Measurements from ENCODE around the gene C1orf21.

Gene C1orf21

DNA sequence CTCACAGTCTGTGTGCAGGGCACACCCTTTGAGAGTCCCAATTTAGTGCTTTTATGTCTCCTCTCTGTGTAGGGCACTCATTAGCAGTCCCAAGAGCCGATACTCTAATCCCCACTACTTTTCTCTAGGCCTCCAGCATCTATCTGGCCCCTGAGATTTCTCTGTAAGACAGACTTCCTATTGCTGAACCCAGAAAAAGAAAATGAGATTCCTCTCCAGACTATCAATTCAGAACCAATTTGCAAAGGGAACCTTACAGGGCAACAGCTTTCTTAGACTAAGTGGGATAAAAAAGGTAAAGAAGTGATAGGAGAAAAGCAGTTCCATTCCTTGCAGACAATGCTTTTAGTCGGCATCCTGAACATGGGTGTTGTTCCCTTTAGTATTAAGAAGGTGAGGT lies 195.6 kb downstream of the C1orf21 start:
- TF ChIP-seq, protein P1, sequence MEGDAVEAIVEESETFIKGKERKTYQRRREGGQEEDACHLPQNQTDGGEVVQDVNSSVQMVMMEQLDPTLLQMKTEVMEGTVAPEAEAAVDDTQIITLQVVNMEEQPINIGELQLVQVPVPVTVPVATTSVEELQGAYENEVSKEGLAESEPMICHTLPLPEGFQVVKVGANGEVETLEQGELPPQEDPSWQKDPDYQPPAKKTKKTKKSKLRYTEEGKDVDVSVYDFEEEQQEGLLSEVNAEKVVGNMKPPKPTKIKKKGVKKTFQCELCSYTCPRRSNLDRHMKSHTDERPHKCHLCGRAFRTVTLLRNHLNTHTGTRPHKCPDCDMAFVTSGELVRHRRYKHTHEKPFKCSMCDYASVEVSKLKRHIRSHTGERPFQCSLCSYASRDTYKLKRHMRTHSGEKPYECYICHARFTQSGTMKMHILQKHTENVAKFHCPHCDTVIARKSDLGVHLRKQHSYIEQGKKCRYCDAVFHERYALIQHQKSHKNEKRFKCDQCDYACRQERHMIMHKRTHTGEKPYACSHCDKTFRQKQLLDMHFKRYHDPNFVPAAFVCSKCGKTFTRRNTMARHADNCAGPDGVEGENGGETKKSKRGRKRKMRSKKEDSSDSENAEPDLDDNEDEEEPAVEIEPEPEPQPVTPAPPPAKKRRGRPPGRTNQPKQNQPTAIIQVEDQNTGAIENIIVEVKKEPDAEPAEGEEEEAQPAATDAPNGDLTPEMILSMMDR (IDR thresholded peaks at IDR 0.05), result no peak

DNA sequence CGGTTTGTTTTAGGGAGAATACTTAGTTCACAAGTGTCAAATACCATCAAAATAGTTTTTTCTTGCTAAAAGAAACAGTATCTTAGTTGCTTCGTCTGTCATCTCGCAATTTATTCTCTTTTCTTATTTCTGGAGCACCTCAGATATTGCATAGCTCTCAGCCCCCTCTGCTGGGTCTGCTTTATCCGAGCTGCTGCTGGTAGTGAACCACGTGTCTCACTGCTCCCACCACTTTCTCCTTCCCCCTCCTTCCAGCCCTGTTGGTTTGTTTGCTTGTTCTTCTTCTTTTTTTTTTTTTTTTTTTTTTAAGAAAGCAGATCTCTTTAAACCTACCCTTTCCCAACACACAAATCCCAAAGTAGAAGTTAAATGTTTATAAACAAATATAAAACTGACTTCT lies 197.0 kb downstream of the C1orf21 start:
- TF ChIP-seq, protein P1 (IDR thresholded peaks at IDR 0.05), result no peak

DNA sequence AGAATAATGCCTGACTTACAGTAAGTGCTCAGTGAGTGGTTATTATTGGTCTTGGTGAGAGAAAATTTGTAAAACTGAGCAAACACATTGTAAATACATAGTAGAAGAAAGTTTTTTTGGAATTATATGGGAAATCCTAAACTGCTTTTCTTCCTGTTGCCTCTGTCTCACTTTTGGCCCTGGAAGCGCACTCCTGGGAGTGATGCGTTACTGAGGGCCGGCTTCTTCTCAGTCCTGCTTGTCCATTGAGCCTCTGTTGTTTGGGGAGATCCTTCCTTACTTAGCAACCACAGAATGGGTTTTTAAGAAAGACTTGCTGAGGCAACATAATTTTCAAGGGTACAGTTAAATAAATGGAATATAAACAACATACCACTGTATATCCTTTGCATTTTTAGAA lies 201.9 kb downstream of the C1orf21 start:
- TF ChIP-seq, protein P1 (IDR thresholded peaks at IDR 0.05), result no peak

DNA sequence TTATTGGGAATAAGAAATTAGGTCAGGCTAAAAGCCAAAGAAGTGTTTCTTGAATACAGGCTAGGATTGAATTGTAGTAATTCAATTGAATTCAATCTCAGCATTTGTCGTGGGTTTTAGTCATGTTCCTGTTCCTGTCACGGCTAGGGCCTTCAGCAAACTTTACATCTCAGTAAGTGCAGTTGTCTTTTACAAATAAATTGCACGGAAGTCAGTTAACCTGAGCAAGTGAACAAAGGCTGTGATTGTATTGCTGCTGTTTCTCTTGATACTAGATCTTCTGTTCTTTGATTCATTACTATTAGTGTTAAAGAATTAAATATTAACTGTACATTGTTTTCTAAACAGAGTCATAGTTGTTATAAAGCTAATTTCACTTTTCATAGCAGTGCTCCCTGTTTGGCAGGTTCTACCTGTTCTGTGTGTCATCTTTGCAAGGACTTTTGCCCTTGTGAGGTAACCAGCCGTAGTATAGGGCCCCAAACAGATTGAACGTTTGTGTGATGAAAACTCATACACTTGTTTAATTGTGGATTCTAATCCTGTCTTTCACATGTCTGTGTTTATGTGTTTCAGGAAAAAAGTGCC lies 203.4 kb downstream of the C1orf21 start:
- TF ChIP-seq, protein P1 (IDR thresholded peaks at IDR 0.05), result no peak

DNA sequence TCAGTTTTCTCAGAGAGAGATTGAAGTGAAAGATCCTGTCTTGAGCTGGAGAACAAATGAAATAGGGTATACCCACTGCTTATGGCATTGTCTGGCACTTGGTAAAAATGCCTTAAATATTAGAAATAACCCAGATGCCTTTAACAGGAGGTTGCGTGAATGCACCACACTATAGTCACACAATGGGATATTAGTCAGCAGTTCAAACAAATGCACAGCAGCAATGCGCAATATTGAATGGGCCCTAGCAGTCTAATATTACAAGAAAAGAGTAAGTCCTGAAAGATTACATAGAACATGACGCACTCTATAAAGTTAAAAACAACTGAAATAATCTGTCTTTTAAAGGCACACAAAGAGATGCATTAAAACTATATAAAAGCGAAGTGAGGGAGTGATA lies 206.8 kb downstream of the C1orf21 start:
- TF ChIP-seq, protein P1 (IDR thresholded peaks at IDR 0.05), result no peak

DNA sequence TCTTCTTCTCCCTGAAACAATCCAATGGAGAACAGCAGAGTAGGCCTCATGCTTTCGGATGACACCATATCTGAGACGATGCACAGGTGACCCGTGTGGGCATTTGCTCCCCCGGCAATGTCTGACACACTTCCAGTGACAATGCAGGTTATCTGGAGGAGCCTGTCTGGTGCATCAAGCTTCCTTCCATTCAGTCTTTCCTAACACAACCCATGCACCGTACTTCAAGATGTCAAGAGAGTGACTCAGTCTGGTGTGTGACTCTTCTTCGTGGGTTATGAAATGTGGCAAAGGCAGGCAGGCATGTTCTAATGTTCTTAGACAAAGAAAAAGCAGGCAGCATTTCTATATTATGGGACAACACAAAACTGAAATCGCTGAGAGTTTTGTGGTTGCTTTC lies 208.8 kb downstream of the C1orf21 start:
- TF ChIP-seq, protein P1 (IDR thresholded peaks at IDR 0.05), result no peak

DNA sequence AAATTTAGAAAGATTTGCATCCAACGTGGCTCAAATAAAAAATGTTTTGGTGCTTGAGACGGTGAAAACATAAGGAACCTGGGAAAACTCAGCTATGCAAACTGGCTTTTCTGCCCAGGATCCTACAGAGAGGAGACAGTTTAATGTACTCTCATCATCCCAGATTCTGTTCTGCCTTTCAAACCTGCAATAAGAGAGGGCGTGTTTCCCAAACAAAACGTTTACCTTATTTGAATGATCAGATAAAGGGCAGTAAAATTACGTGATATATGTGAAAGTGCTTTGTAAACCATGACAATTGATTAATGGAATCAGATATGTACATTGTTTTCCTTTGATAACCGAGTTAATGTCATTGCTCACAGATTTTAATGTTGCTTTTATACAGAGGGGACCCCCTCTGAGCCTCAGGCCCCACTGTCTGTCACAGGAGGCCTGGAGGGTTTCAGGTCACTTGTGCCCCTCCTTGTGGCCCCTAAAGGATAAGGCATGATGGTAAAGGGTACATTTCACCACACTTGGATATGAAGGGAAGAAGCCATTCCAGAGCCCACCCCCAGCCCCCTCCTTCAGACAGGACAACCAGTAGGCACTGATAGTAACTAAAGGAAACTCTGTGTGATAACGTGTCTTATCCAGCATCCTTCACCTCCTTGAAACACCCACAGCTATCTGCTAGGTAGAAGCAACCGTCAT lies 210.3 kb downstream of the C1orf21 start:
- TF ChIP-seq, protein P1 (IDR thresholded peaks at IDR 0.05), result no peak
